ENCODE data around the gene CXXC5. TPM values are rescaled to one million over a fixed set of nuclear protein-coding genes. Genes with fewer than 3 reads are reported as not detected.

The CXXC5 gene
- total and polyA plus RNA-seq, 9 of the 15 experiments (the other 6 are each of a cell fraction or from before 2014, with no cell fraction given): 1.9 to 123 (median 45.8) TPM

DNA sequence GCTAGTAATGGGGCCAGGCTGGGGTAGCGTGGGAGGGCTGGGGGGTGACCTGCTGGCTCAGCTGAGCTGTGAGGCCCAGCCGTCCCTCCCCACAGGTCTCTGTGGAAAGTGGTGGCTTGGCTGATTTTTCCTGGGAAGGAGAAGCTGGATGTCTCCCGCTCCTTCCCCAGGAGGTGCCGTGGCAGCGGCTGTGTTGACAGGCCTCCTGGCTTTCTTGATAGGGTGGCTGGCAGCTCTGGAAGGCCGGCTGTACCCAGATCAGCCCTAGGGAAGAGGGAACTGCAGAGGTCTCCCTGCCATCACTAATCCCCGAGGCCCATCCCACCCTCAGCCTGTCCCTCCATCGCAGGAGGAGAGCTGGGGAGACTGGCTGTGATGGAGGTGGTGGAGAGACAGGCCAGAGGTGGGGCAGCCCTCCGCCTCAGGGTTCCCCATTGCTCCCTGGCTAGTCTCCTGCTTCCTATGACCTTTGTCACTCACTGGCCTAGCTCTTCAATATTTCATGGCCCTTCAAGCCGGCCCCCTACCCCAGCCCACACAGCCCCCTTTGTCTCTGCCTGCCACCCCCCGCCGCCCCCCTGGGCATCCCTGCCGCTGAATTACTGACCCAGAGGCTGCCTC lies 6.8 kb downstream of the CXXC5 start:
- Histone ChIP-seq H3K4me2 (ENCODE audit: insufficient read depth, low read length) (no peak overlapping the region; the same call in 1 of the 2 replicates), H3K9me3 (replicated peaks; ENCODE audit: control insufficient read depth, insufficient read depth, low read depth, low read length) (no peaks in the 10 kb centered on the region), H2AFZ (ENCODE audit: low read depth, low read length) (no peak overlapping the region), H3K4me3 (no peak overlapping the region), H4K20me1 (replicated peaks; ENCODE audit: control insufficient read depth, insufficient read depth, low read length) (peaks cover 74% of the 10 kb centered on the region), H3K27me3 (ENCODE audit: control insufficient read depth in 2 of 2, insufficient read depth in 2 of 2, low read length in 2 of 2) (no peaks in the 10 kb centered on the region), H3K27ac (ENCODE audit: extremely low read depth, low read depth, low read length) (peak overlapping the region; percentile 7; the same call in 1 of the 3 replicates), H3K9ac (ENCODE audit: insufficient read depth in 1 of 2, low read depth in 2 of 2, low read length in 2 of 2) (peak overlapping the region in 1 of 2 experiments; percentile 84; a peak in 2 of 4 replicates), H3K36me3 (ENCODE audit: control insufficient read depth, insufficient read depth, low read length) (peaks cover 33% of the 10 kb centered on the region; the same call in 2 of the 3 replicates), H3K4me1 (replicated peaks in 1 of 2; ENCODE audit: control insufficient read depth in 2 of 2, insufficient read depth in 2 of 2, low read length in 2 of 2) (peaks cover 80 to 87% of the 10 kb centered on the region in 2 experiments), H3K9me1 (ENCODE audit: control insufficient read depth, insufficient read depth, low read length) (peaks cover 24% of the 10 kb centered on the region), H3K79me2 (ENCODE audit: control insufficient read depth, insufficient read depth, low read length) (peaks cover 99% of the 10 kb centered on the region)
- intact Hi-C loops (cut with micrococcal nuclease) (no loop called here), in situ Hi-C loops (cut with MboI) (no loop called here)
- ChIA-PET CTCF (ENCODE audit: low intra/inter-chr PET ratio) (no interaction called here), POLR2A (interaction anchor here (0.7 to 2.0 kb wide), 4 partner anchors 10 to 125 kb away, joined by 4 to 10 read pairs (median 7); no protein-coding TSS in a partner anchor)
- FAIRE-seq: no peak
- ATAC-seq: no peak
- no TSS peak for BruUV-seq (replicated peaks)
- DNase-seq (ENCODE audit: extremely low read depth in 1 of 4, low spot score in 3 of 4): no peak
- WGBS (ENCODE audit: insufficient coverage, low coverage, missing lambda C conversion rate): 83% methylated on average over 11 of the region's 13 CpGs
- TF ChIP-seq POLR2G (IDR thresholded peaks at IDR 0.05; ENCODE audit: low read depth, low read length): peak; percentile 28; the same call in 1 of the 2 replicates
- TF ChIP-seq, protein P1, sequence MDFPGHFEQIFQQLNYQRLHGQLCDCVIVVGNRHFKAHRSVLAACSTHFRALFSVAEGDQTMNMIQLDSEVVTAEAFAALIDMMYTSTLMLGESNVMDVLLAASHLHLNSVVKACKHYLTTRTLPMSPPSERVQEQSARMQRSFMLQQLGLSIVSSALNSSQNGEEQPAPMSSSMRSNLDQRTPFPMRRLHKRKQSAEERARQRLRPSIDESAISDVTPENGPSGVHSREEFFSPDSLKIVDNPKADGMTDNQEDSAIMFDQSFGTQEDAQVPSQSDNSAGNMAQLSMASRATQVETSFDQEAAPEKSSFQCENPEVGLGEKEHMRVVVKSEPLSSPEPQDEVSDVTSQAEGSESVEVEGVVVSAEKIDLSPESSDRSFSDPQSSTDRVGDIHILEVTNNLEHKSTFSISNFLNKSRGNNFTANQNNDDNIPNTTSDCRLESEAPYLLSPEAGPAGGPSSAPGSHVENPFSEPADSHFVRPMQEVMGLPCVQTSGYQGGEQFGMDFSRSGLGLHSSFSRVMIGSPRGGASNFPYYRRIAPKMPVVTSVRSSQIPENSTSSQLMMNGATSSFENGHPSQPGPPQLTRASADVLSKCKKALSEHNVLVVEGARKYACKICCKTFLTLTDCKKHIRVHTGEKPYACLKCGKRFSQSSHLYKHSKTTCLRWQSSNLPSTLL (IDR thresholded peaks at IDR 0.05): no peak

Data from K562 (cell line).